CD14-positive monocyte (primary cell): ENCODE results near the gene WSB1. TPM values are rescaled to one million over a fixed set of nuclear protein-coding genes. Genes with fewer than 3 reads are reported as not detected.

Source experiments
- DNase-seq, 3 donors: peaks; one replicate each; pipeline ENCODE4 v3.0.0-alpha.2; 2011 to 2022
- H2AFZ ChIP-seq: 2 replicates; pipeline ENCODE4 v1.6.0; 2012; ENCODE audit warnings: mild to moderate bottlenecking, low read depth, low read length, inconsistent platforms; ENCODE audit not compliant: insufficient read depth, poor library complexity, severe bottlenecking
- H3K27ac ChIP-seq, 2 donors: 1 replicate in 1 of 2; 2 replicates in 1 of 2; pipeline ENCODE4 v1.5.1; 2012 to 2013; ENCODE audit warnings: low read length in 2 of 2, control low read depth in 1 of 2, inconsistent platforms in 1 of 2, low read depth in 1 of 2, mild to moderate bottlenecking in 1 of 2
- H3K27me3 ChIP-seq, 2 donors: one replicate each; pipeline versions ENCODE4 v1.6.0 to v1.6.1; 2011 to 2013; ENCODE audit warnings: low read length in 2 of 2; ENCODE audit not compliant: control insufficient read depth in 2 of 2, insufficient read depth in 2 of 2
- H3K36me3 ChIP-seq, 2 donors: replicated peaks in 1 of 2; 1 replicate in 1 of 2; 2 replicates in 1 of 2; pipeline versions ENCODE4 v1.5.1 to v1.6.1; 2012 to 2013; ENCODE audit warnings: low read length in 2 of 2, control low read depth in 1 of 2, inconsistent platforms in 1 of 2, mild to moderate bottlenecking in 1 of 2; ENCODE audit not compliant: insufficient read depth in 2 of 2, control insufficient read depth in 1 of 2
- H3K4me1 ChIP-seq, 2 donors: 1 replicate in 1 of 2; 2 replicates in 1 of 2; pipeline versions ENCODE4 v1.5.1 to v1.6.1; 2012 to 2013; ENCODE audit warnings: low read length in 2 of 2, control low read depth in 1 of 2, inconsistent platforms in 1 of 2, mild to moderate bottlenecking in 1 of 2, moderate library complexity in 1 of 2; ENCODE audit not compliant: insufficient read depth in 2 of 2, control insufficient read depth in 1 of 2
- H3K4me2 ChIP-seq: replicated peaks from 2 replicates; pipeline ENCODE3; 2012; ENCODE audit warnings: low read length, moderate library complexity, mild to moderate bottlenecking; ENCODE audit not compliant: poor library complexity, severe bottlenecking; ENCODE audit errors: extremely low read depth
- H3K4me3 ChIP-seq, 3 experiments: fragments of 200-600 bp in 1 of 3; sonication (generic) in 1 of 3; replicated peaks in 1 of 3; 1 replicate in 2 of 3; 2 replicates in 1 of 3; pipeline ENCODE4 v1.5.1; 2011 to 2013; ENCODE audit warnings: low read length in 3 of 3, mild to moderate bottlenecking in 3 of 3, control low read depth in 2 of 3, low read depth in 2 of 3, inconsistent platforms in 1 of 3, moderate library complexity in 1 of 3
- H3K79me2 ChIP-seq: 2 replicates; pipeline ENCODE4 v1.6.0; 2012; ENCODE audit warnings: mild to moderate bottlenecking, control low read depth, inconsistent platforms, low read length, moderate library complexity; ENCODE audit not compliant: insufficient read depth
- H3K9ac ChIP-seq: 2 replicates; pipeline ENCODE4 v1.6.0; 2017; ENCODE audit warnings: low read length, mild to moderate bottlenecking; ENCODE audit not compliant: insufficient read depth, poor library complexity, severe bottlenecking
- H3K9me3 ChIP-seq, 2 donors: replicated peaks in 1 of 2; 1 replicate in 1 of 2; 2 replicates in 1 of 2; pipeline versions ENCODE4 v1.5.1 to v1.6.1; 2012 to 2013; ENCODE audit warnings: low read length in 2 of 2, control low read depth in 1 of 2; ENCODE audit not compliant: control insufficient read depth in 1 of 2, insufficient read depth in 1 of 2
- H4K20me1 ChIP-seq: 2 replicates; pipeline ENCODE4 v1.6.0; 2012; ENCODE audit warnings: mild to moderate bottlenecking, low read length, control low read depth, moderate library complexity; ENCODE audit not compliant: insufficient read depth
- H3K27ac Mint-ChIP-seq, 7 donors: one replicate each; pipeline ENCODE4 v1.8.0; 2020; ENCODE audit warnings: mild to moderate bottlenecking in 7 of 7, mixed read lengths in 7 of 7, moderate library complexity in 6 of 7, inconsistent platforms in 2 of 7
- H3K27me3 Mint-ChIP-seq, 3 donors: one replicate each; pipeline ENCODE4 v1.8.0; 2021 to 2022; ENCODE audit warnings: low read depth in 3 of 3, mild to moderate bottlenecking in 3 of 3, mixed read lengths in 3 of 3, moderate library complexity in 3 of 3, inconsistent platforms in 1 of 3
- H3K36me3 Mint-ChIP-seq, 2 donors: one replicate each; pipeline ENCODE4 v1.8.0; 2020; ENCODE audit warnings: mixed read lengths in 2 of 2, inconsistent platforms in 1 of 2, mild to moderate bottlenecking in 1 of 2
- H3K4me1 Mint-ChIP-seq: one replicate; pipeline ENCODE4 v1.8.0; 2020; ENCODE audit warnings: mild to moderate bottlenecking, mixed read lengths
- H3K4me3 Mint-ChIP-seq, 2 donors: one replicate each; pipeline ENCODE4 v1.8.0; 2020; ENCODE audit warnings: mild to moderate bottlenecking in 2 of 2, mixed read lengths in 2 of 2, moderate library complexity in 1 of 2
- H3K9me3 Mint-ChIP-seq, 7 donors: one replicate each; pipeline ENCODE4 v1.8.0; 2020 to 2022; ENCODE audit warnings: mixed read lengths in 7 of 7, mild to moderate bottlenecking in 6 of 7, moderate library complexity in 6 of 7, inconsistent platforms in 2 of 7
- WGBS: methylation state at CpG from one replicate; pipeline ENCODE4 v1.1.5; 2013; ENCODE audit warnings: missing lambda C conversion rate; ENCODE audit not compliant: insufficient coverage; 5-methylcytosine and 5-hydroxymethylcytosine counted together
- intact Hi-C, 2 donors: fragments of 100-400 bp; cut with micrococcal nuclease; formaldehyde crosslinking; loops; one replicate each; pipeline versions ENCODE4 v1.15.0 to v1.15.1; 2023
- polyA plus RNA-seq, 3 donors: library from polyadenylated mRNA; depleted of rRNA in 1 of 3; unstranded in 2 of 3; stranded (reverse) in 1 of 3; fragments of 300-500 nt in 2 of 3; fragments of >200 nt in 1 of 3; fragmentation: Illumina TruSeq in 2 of 3; gene quantifications; 1 replicate in 2 of 3; 2 replicates in 1 of 3; pipeline ENCODE4 v1.2.3, GENCODE V29; 2012 to 2021
- TF ChIP-seq, protein P1 (sequence below): fragments of 200-600 bp; IDR thresholded peaks from one replicate; pipeline ENCODE4 v1.8.0; 2022; ENCODE audit warnings: antibody characterized with exemption, mild to moderate bottlenecking

Gene WSB1
- polyA plus RNA-seq, 3 donors: 220 to 368 (median 296) TPM

DNA sequence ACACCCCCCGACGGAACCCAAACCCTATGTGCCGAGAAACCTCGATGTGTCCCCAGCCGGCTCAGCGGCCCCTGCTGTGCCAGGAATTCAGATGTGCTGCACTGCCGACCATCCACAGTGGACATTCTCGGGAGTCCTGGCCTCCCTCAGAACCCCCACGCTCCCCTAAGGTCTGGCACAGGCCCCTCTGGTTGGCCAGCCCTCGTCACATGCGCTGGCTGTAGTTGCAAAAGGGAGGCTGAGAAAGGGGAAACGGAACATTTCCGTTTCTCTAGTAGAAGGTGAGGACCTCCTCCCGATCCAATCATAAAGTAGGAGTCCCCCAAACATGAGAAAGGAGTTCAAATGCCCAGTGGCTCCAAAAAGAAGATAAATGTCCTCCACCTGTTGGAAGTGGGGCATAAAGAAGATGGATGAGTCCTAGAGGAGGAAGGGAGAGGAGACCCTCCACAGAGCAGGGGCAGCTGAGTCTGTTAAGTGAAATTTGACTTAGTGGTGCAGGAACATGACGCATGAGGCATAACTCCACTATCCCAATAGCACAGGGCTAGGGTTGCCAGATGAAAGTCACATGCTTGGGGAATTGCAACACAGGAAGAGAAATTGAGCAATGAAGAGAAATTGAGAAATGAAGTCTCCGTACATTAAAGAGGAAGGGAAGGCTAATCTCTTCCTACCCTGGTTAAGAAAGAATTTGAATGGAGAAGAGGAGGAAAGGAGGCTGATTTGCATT, 49.3 kb upstream of the WSB1 start:
- peaks cover 78% of the 10 kb centered on the region for H3K4me1 Mint-ChIP-seq
- H3K4me1 ChIP-seq: peaks cover 80 to 81% of the 10 kb centered on the region in 2 donors
- peak overlapping the region; percentile 60 for H3K9ac ChIP-seq
- H3K4me3 Mint-ChIP-seq: peak overlapping the region; percentile 72 to 91
- H4K20me1 ChIP-seq: no peaks in the 10 kb centered on the region
- no peaks in the 10 kb centered on the region for H3K9me3 ChIP-seq
- H2AFZ ChIP-seq: peak overlapping the region; percentile 29
- peaks cover 7% of the 10 kb centered on the region for H3K79me2 ChIP-seq
- H3K9me3 Mint-ChIP-seq: no peaks in the 10 kb centered on the region
- H3K27me3 ChIP-seq: no peaks in the 10 kb centered on the region
- H3K4me2 ChIP-seq: peak overlapping the region; percentile 73
- peak overlapping the region; percentile 93 to 96 for H3K27ac ChIP-seq
- H3K36me3 ChIP-seq: no peaks in the 10 kb centered on the region
- H3K27ac Mint-ChIP-seq: peak overlapping the region; percentile 99 to 100 (median 100)
- peak overlapping the region in 2 of 3 experiments; percentile 19 to 62 for H3K4me3 ChIP-seq
- intact Hi-C loops: loop anchor here (5.0 to 10.0 kb wide), 3 partner anchors 38 to 390 kb away; partner anchors contain the start of genes LGALS9 (in 1 of the 2) and WSB1 (in 1 of the 2)
- 67% methylated on average over 7 of the region's 16 CpGs for WGBS
- peaks cover 0 to 2% (median 0%) of the 10 kb centered on the region in 3 donors for H3K27me3 Mint-ChIP-seq
- peaks cover 2 to 4% of the 10 kb centered on the region in 2 donors for H3K36me3 Mint-ChIP-seq
- peak; percentile 97 to 99 (median 98) for DNase-seq
- TF ChIP-seq, protein P1, sequence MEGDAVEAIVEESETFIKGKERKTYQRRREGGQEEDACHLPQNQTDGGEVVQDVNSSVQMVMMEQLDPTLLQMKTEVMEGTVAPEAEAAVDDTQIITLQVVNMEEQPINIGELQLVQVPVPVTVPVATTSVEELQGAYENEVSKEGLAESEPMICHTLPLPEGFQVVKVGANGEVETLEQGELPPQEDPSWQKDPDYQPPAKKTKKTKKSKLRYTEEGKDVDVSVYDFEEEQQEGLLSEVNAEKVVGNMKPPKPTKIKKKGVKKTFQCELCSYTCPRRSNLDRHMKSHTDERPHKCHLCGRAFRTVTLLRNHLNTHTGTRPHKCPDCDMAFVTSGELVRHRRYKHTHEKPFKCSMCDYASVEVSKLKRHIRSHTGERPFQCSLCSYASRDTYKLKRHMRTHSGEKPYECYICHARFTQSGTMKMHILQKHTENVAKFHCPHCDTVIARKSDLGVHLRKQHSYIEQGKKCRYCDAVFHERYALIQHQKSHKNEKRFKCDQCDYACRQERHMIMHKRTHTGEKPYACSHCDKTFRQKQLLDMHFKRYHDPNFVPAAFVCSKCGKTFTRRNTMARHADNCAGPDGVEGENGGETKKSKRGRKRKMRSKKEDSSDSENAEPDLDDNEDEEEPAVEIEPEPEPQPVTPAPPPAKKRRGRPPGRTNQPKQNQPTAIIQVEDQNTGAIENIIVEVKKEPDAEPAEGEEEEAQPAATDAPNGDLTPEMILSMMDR: no peak

DNA sequence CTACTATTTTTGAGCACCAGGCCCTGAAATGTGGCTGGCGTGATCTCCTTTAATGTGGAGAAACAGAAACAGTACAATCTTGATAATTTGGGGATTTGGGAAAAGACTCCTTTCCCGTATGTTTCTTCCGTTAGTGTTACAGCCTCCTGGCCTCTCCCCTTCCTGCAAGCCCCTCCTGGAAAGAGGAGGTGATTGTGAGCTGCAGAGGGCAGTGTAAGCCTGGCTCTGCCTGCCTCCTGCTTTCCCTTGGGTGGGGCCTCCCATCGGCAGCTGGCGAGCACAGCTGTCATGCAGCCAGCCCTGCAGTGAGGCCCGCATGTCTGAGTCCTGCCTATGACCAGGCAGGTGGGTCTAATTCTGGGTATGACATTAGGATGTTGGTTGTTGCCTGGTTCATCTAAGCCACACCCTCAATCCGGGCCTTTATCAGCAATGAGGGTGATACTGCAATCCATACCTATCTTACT, 48.7 kb upstream of the WSB1 start:
- peaks cover 72% of the 10 kb centered on the region for H3K4me1 Mint-ChIP-seq
- peak overlapping the region; percentile 58 to 91 for H3K4me3 Mint-ChIP-seq
- DNase-seq: peak; percentile 60 to 81 (median 75)

More for the DNA sequence above, 48.7 kb upstream of the WSB1 start:
- no peaks in the 10 kb centered on the region for H3K9me3 Mint-ChIP-seq
- H3K4me3 ChIP-seq: peak overlapping the region in 1 of 3 experiments; percentile 62
- H3K27ac Mint-ChIP-seq: peak overlapping the region; percentile 99 to 100 (median 100)
- H3K36me3 ChIP-seq: no peaks in the 10 kb centered on the region
- WGBS: 0% methylated on average over 1 of the region's 7 CpGs
- peaks cover 2 to 4% of the 10 kb centered on the region in 2 donors for H3K36me3 Mint-ChIP-seq
- H3K27ac ChIP-seq: peak overlapping the region; percentile 93 to 96
- H3K9ac ChIP-seq: peak overlapping the region; percentile 36
- H3K79me2 ChIP-seq: peaks cover 7% of the 10 kb centered on the region
- intact Hi-C loops: loop anchor here (5.0 to 10.0 kb wide), 2 partner anchors 37 to 390 kb away; partner anchors contain the start of gene LGALS9 (in 1 of the 2)
- peak overlapping the region; percentile 16 for H2AFZ ChIP-seq
- TF ChIP-seq, protein P1: peak; percentile 59
- H3K27me3 Mint-ChIP-seq: peaks cover 0 to 2% (median 0%) of the 10 kb centered on the region in 3 donors
- H3K9me3 ChIP-seq: no peaks in the 10 kb centered on the region
- peak overlapping the region; percentile 73 for H3K4me2 ChIP-seq
- no peaks in the 10 kb centered on the region for H4K20me1 ChIP-seq
- peaks cover 74 to 75% of the 10 kb centered on the region in 2 donors for H3K4me1 ChIP-seq
- no peaks in the 10 kb centered on the region for H3K27me3 ChIP-seq
